ENCODE measurements around the gene DCLRE1C.

DNA sequence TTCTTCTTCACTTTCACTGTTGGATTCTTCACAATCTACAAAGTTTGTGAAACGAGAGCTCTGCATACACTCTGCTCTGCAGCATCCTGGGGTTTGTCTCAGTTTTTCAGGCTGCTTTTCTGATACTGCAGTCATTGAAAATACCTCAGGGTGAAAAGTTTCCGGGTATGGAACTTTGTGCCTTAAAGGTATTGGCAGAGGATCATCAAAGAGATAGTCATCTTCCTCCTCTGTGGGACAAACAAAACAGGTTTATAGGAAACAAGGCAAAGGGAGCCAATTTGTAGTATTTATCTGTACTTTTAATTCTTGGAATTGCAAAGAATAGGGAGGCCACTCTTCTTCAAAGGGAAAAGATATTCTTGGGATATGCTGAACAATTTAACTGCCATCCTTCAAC lies 44.8 kb downstream of the DCLRE1C start:
- TF ChIP-seq, protein P1, sequence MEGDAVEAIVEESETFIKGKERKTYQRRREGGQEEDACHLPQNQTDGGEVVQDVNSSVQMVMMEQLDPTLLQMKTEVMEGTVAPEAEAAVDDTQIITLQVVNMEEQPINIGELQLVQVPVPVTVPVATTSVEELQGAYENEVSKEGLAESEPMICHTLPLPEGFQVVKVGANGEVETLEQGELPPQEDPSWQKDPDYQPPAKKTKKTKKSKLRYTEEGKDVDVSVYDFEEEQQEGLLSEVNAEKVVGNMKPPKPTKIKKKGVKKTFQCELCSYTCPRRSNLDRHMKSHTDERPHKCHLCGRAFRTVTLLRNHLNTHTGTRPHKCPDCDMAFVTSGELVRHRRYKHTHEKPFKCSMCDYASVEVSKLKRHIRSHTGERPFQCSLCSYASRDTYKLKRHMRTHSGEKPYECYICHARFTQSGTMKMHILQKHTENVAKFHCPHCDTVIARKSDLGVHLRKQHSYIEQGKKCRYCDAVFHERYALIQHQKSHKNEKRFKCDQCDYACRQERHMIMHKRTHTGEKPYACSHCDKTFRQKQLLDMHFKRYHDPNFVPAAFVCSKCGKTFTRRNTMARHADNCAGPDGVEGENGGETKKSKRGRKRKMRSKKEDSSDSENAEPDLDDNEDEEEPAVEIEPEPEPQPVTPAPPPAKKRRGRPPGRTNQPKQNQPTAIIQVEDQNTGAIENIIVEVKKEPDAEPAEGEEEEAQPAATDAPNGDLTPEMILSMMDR (IDR thresholded peaks at IDR 0.05), result no peak
- no peak for TF ChIP-seq POLR2A (IDR thresholded peaks at IDR 0.05)
